GM18520 (cell line): ENCODE results near the gene OR8S1.
"Not testable (repeated sequence)": the region's sequence is repeated elsewhere in the genome, so short reads cannot be mapped to it uniquely, and the experiment has no call there.

Experiments used
- ATAC-seq: cut with Tn5 transposase; IDR thresholded peaks from one replicate; pipeline ENCODE4 v1.9.1; 2021; ENCODE audit not compliant: unreplicated experiment

OR8S1 gene

GRCh38 chr12:48525332-48525731 lies at the start of gene OR8S1:
OR8S1 (plus strand) TSS chr12:48525632; CDS start chr12:48525632, 0 bp downstream.
- ATAC-seq = no peak

- ATAC-seq = no peak
Observed at GRCh38 chr12:48482198-48482597, 43.2 kb upstream of the OR8S1 start, which contains the start of gene C12orf54. C12orf54 (plus strand) TSS chr12:48482498; CDS start chr12:48483297, 799 bp downstream.

- ATAC-seq = no peak
Observed at GRCh38 chr12:48482930-48483329, 42.5 kb upstream of the OR8S1 start.

GRCh38 chr12:48486261-48486660 lies 39.2 kb upstream of the OR8S1 start:
- ATAC-seq = no peak

GRCh38 chr12:48486679-48487078 lies 38.8 kb upstream of the OR8S1 start:
- ATAC-seq = no peak

- ATAC-seq = peak; percentile 87
Observed at GRCh38 chr12:48489012-48489411, 36.4 kb upstream of the OR8S1 start.

GRCh38 chr12:48489456-48489855 lies 36.0 kb upstream of the OR8S1 start:
- not testable (repeated sequence) for ATAC-seq

- not testable (repeated sequence) for ATAC-seq
Observed at GRCh38 chr12:48500281-48500680, 25.2 kb upstream of the OR8S1 start.

GRCh38 chr12:48506836-48507235 lies 18.6 kb upstream of the OR8S1 start:
- not testable (repeated sequence) for ATAC-seq

GRCh38 chr12:48508987-48509386 lies 16.4 kb upstream of the OR8S1 start:
- ATAC-seq = no peak

GRCh38 chr12:48510111-48510510 lies 15.3 kb upstream of the OR8S1 start:
- ATAC-seq = no peak

GRCh38 chr12:48512855-48513254 lies 12.6 kb upstream of the OR8S1 start:
- peak; percentile 89 for ATAC-seq

- ATAC-seq = no peak
Observed at GRCh38 chr12:48514728-48515127, 10.7 kb upstream of the OR8S1 start.

- not testable (repeated sequence) for ATAC-seq
Observed at GRCh38 chr12:48520381-48520780, 5.1 kb upstream of the OR8S1 start.

GRCh38 chr12:48527891-48528670 lies 2.6 kb downstream of the OR8S1 start:
- ATAC-seq = no peak

- ATAC-seq = no peak
Observed at GRCh38 chr12:48532601-48533000, 7.2 kb downstream of the OR8S1 start.

- no peak for ATAC-seq
Observed at GRCh38 chr12:48536602-48537001, 11.2 kb downstream of the OR8S1 start.

GRCh38 chr12:48542300-48542928 lies 17.0 kb downstream of the OR8S1 start:
- ATAC-seq = no peak

GRCh38 chr12:48545833-48546469 lies 20.5 kb downstream of the OR8S1 start:
- ATAC-seq = no peak

GRCh38 chr12:48547012-48547411 lies 21.6 kb downstream of the OR8S1 start:
- ATAC-seq = not testable (repeated sequence)

- ATAC-seq = not testable (repeated sequence)
Observed at GRCh38 chr12:48551636-48552035, 26.2 kb downstream of the OR8S1 start.
